HS-5 (cell line): ENCODE measurements around the gene MYO7B.

Source experiments
- DNase-seq: peaks from one replicate; pipeline ENCODE4 v3.0.0-alpha.2; 2012; ENCODE audit warnings: low read depth

Gene MYO7B

DNA sequence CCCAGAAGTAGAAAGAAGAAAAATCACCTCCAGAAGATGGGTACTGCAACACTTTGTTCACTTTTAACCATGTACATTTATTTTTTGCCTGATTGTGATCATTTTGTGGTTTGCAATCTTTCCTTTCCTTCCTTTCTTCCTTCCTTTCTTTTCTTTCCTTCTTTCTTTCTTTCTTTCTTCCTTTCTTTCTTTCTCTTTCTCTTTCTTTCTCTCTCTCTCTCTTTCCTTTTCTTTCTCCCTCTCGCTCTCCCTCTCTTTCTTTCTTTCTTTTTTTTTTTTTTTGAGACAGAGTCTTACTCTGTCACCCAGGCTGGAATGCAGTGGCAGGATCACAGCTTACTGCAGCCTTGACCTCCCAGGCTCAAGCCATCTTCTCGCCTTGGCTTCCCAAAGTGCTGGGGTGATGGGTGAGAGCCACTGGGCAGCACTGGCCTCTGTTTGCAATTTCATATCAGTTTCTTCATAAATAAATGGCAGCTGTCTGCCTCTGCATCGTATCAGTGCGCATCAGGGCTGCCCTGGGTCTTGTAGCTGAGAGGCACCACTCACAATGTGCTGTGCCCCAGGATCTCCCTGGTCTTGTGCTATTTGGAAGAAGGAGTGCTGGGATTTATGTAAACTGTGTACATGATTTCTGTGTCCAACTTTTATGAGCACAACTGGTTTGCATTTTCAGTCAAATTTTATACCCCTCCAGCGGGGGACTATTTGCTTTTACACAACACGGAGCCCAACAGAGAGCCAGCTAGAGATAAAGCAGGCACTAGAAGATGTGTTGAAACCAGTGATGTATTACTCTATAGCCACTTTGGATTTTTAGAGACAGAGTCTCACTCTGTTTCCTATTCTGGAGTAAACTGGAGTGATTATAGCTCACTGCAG is 146.7 kb downstream of the MYO7B start:
- no peak for DNase-seq

DNA sequence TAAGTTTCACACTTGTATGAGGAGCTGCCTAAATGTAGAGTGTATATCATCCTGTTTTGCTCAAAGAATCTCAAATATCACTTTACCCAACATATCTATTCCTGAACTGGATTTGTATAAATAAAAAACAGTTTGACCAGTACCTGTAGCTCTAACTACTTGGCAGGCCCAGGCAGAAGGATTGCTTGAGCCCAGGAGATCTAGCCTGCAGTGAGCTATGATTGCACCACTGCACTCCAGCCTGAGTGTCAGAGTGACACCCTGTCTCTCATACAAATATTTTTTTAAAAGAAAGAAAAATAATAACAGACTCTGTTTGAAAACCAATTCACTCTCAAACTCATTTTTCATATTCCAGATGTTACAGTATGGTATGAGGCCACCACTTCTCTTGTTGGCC is 147.6 kb downstream of the MYO7B start:
- DNase-seq, result no peak

DNA sequence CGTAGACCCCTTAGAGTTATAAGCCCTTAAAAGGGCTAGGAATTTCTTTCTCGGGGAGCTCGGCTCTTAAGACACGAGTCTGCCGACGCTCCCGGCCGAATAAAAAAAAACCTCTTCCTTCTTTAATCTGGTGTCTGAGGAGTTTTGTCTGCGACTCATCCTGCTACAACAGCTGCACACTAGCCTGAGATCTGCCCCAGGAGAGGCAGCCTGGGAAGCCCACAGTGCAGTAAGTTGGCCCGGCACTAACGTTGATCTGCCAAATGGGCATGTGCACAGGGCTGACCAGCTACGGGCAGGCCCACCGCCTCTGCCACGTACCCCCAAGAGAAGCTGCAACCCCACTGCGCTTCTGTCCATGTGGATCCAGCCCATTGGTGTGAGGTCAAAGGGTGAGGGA is 148.3 kb downstream of the MYO7B start:
- DNase-seq, result no peak

DNA sequence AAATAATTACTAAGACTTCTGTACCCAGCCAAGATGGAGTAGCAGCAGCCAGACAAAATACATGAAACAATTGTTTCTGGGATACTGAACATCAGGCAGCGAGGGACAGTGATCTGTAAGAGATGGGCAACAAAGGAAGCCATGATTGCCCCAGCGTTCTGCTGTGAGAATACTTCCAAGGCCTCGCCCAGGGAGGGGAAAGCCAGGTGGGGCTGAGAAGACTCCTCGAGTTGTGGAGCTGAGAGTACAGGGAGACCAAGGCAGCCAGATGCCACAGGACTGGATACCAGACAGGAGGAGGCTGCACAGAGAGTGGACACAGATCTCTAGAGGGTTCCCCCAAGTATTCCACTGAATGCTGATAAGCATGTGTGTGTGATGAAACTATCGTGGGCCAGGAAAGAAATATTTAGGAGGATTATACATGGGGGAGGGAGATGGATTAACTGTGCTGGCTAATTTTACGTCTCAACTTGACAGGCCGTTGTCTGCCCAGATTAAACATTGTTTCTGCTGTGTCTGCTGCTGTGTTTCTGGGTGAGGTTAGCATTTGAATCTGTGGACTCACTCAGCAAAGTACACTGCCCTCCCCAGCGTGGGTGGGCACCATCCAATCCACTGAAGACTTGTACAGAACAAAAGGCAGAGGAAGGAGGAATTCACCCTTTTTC is 150.1 kb downstream of the MYO7B start:
- no peak for DNase-seq
